GM20000 (cell line): ENCODE results near the gene HES4.

Experiments used
- DNase-seq: peaks from one replicate; pipeline ENCODE4 v3.0.0; 2012; ENCODE audit warnings: low spot score
- TF ChIP-seq, protein P1 (sequence below): IDR thresholded peaks from 2 replicates; pipeline ENCODE4 v1.5.1; 2012; ENCODE audit warnings: mild to moderate bottlenecking, control low read depth; ENCODE audit errors: extremely low read depth, missing control alignments

Gene HES4

DNA sequence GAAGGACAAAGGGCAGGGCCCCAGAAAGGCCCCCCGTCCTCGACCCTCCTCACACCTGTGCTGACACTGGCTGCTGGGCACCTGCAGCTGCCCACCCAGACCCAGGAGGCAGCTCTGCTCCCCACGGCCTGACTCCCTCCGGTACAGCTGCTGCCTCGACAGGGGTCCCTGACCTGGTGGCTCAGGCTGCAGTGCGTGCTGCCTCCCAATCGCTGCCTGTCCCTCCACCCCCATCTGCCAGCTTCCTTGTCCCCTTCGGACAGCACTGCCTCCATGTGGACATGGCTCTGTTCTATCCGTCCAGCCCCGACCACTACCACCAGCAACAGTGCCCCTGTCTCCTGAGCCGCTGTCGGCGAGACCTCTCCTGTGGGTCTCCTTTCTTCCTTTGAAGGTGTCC lies 45.0 kb downstream of the HES4 start:
- TF ChIP-seq, protein P1, sequence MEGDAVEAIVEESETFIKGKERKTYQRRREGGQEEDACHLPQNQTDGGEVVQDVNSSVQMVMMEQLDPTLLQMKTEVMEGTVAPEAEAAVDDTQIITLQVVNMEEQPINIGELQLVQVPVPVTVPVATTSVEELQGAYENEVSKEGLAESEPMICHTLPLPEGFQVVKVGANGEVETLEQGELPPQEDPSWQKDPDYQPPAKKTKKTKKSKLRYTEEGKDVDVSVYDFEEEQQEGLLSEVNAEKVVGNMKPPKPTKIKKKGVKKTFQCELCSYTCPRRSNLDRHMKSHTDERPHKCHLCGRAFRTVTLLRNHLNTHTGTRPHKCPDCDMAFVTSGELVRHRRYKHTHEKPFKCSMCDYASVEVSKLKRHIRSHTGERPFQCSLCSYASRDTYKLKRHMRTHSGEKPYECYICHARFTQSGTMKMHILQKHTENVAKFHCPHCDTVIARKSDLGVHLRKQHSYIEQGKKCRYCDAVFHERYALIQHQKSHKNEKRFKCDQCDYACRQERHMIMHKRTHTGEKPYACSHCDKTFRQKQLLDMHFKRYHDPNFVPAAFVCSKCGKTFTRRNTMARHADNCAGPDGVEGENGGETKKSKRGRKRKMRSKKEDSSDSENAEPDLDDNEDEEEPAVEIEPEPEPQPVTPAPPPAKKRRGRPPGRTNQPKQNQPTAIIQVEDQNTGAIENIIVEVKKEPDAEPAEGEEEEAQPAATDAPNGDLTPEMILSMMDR, result no peak
- DNase-seq, result no peak

DNA sequence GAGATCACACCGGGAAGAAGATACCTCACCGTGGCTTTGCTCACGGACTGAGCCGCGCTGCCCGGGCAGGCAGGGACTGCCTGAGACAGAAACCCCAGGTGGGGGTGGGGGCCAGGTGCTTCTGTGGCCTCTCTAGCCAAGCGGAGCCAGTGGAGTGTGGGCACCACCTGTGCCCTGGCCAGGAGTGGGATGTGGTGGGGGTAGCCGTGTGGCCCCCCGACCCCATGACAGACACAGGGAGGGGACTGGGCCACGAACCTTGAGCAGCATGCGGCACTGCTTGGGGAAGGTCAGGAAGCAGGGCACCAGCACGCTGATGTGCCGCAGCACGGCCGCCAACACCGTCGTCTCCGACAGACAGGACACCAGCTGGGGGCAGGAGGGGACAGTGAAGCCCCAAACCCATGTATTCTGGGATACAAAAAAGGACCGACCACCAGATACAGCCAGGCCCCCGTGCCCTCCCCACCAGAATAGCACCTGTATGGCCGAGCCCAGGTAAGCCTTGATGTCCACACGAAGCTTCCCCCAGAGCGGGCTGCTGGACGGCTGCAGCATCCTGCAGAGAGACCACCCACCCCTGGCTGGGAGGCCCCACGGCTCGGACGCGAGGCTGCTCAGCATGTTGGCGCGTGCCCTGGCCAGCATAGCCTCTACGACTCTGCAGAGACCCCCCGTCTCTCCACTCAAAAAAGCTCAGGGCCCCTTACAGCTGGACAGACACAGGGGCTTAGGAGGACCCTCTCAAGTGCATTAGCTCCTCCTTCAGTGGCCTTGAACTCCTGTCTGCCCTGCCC lies 46.2 kb downstream of the HES4 start:
- TF ChIP-seq, protein P1, result no peak
- DNase-seq, result no peak

DNA sequence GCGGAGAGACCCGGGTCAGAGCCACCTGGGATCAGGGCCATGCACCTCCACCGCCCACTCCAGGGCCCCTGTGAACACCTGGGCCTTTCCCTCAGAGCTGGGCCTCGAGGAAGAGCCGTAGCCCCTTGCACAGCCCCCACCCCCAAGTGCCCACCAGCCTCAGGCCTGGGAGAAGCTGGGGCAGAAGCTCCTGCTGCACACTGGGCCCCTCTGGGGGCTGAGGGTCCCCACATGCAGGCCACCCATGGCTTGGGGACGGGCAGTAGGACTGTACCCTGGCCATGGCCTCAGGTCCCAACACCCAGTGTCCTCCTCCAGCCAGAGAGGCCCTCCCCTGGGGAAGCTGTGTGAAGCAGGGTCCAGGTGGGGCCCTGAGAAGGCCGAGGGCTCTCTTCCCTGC lies 47.3 kb downstream of the HES4 start:
- TF ChIP-seq, protein P1, result no peak

DNA sequence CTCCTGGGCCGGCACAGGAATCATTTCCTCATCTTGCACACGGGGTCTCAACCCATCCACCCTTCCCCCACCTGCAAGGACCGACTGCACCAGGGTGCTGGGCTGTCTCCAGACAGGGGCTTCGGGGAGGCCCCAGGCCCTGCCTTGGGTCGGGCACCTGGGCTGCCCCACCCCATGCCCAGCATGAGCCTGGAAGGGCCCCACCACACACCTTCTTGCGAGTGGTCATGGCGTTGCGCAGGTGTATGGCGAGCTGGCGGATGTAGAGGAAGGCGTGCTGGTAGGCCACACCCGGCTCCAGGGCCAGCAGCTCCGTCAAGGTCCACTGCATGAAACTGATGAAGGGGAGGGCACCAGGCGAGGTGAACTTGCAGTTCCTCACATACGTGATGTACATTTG lies 47.7 kb downstream of the HES4 start:
- DNase-seq, result no peak
- TF ChIP-seq, protein P1, result no peak

More for the DNA sequence above, 47.3 kb downstream of the HES4 start:
- DNase-seq, result no peak

DNA sequence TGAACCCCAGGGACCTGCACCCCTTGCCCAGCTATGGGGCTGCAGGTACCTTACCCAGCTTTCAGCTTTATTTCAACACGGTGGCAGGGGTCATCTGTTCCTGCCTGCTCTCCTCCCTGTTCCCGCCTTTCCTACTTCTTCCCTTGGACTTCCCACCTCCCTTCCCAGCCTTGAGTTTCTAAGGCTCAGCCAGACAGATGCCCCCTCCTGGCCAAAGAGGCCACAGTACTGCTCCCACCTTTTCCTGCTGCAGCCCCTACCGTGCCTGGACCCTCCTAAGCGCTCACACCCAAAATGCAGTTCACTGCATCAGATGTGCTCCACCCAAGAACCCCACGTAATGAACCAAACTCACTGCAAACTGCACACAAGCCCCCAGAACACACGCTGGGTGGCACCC lies 48.5 kb downstream of the HES4 start:
- no peak for DNase-seq
- TF ChIP-seq, protein P1, result no peak

DNA sequence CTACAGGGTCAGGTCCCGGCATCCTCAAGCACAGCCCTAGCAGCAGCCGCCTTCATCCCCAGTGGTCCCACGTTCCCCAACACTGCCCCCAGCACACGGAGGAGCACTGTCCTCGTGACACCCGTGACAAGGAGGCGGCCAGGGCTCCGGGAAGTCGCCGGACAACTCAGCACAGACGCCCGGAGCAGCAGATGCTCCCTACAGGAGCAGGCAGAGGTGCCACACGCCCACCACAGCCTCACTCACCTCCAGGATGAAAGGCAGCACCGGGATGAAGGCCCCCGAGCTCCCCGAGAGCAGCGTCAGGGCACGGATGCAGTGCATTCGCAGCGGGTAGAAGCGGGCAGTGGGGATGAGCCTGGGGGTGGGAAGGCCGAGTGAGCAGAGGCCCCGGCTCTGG lies 49.0 kb downstream of the HES4 start:
- TF ChIP-seq, protein P1, result no peak

DNA sequence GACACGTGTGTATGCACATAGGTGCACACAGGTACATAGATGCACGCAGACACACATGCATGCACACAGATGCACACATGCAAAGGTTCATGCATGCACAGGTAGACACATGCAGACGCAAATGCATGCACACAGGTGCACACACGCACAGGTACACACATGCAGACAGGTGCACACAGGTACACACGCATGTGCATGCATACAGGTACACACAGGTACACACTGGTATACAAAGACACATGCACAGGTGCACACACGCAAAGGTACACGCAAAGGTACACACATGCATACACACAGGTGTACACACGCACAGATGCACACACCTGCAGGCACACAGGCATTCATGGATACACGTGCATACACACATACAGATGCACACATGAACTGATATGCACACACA lies 49.6 kb downstream of the HES4 start:
- TF ChIP-seq, protein P1, result no peak
- DNase-seq, result no peak

More for the DNA sequence above, 49.0 kb downstream of the HES4 start:
- DNase-seq, result no peak
